Measurements from ENCODE around the gene BRD1. TPM values are rescaled to one million over a fixed set of nuclear protein-coding genes. Genes with fewer than 3 reads are reported as not detected.

Gene BRD1
- total RNA-seq, 1 experiment from 2014 or later: 31.3 TPM

GRCh38 chr22:49749227-49749626 is 78.4 kb downstream of the BRD1 start:
- no peak for DNase-seq (ENCODE audit: low read depth, low spot score)
- ChIA-PET POLR2A (no interaction called here), CTCF (no interaction called here), RAD21 (ENCODE audit: low non-redundant PET in 1 of 2, low total read pairs in 2 of 2, uncharacterized antibody in 2 of 2, unreplicated experiment in 2 of 2) (no interaction called here)
- Histone ChIP-seq H3K4me2 (ENCODE audit: low read length) (no peak overlapping the region), H4K20me1 (ENCODE audit: insufficient read depth) (no peaks in the 10 kb centered on the region), H3K27ac (ENCODE audit: low read depth, low read length) (no peak overlapping the region), H3K9me2 (ENCODE audit: insufficient read depth) (no peaks in the 10 kb centered on the region), H2AFZ (ENCODE audit: low read depth, low read length, poor library complexity, severe bottlenecking) (no peak overlapping the region), H3K4me1 (ENCODE audit: control insufficient read depth in 1 of 2, insufficient read depth in 2 of 2, low read length in 2 of 2) (no peaks in the 10 kb centered on the region), H3K36me3 (ENCODE audit: control insufficient read depth in 1 of 2, insufficient read depth in 2 of 2, low read length in 2 of 2) (no peaks in the 10 kb centered on the region), H3K79me2 (ENCODE audit: insufficient read depth, low read length) (no peaks in the 10 kb centered on the region), H3K4me3 (replicated peaks in 1 of 2; ENCODE audit: low read depth in 1 of 2, low read length in 2 of 2) (no peak overlapping the region), H3K27me3 (ENCODE audit: insufficient read depth, low read length) (no peaks in the 10 kb centered on the region), H3K9me3 (ENCODE audit: control insufficient read depth in 1 of 2, insufficient read depth in 1 of 2, low read depth in 1 of 2, low read length in 2 of 2) (peaks cover 11 to 31% of the 10 kb centered on the region in 2 experiments; a peak in 3 of 4 replicates), H3K9ac (ENCODE audit: low read length) (no peak overlapping the region)
- no peak for TF ChIP-seq ZBTB33 (IDR thresholded peaks at IDR 0.05; ENCODE audit: extremely low read depth, insufficient replicate concordance, low read length)
- no peak for TF ChIP-seq MAX (IDR thresholded peaks at IDR 0.05)
- no peak for TF ChIP-seq FOSL1 (IDR thresholded peaks at IDR 0.05; ENCODE audit: low read depth)
- no peak for TF ChIP-seq ATF3 (IDR thresholded peaks at IDR 0.05)
- TF ChIP-seq ZNF274 (IDR thresholded peaks at IDR 0.05; ENCODE audit: low read depth, low read length): no peak
- no peak for TF ChIP-seq EZH2 (IDR thresholded peaks at IDR 0.05)
- no peak for TF ChIP-seq SIN3A (IDR thresholded peaks at IDR 0.05; ENCODE audit: low read depth)
- no peak for TF ChIP-seq ELF1 (IDR thresholded peaks at IDR 0.05; ENCODE audit: borderline replicate concordance, low read depth)
- TF ChIP-seq RAD21 (IDR thresholded peaks at IDR 0.05; ENCODE audit: low read depth): no peak
- no peak for TF ChIP-seq POLR2AphosphoS5 (IDR thresholded peaks at IDR 0.05; ENCODE audit: low read depth, low read length)
- no peak for TF ChIP-seq CTCF (IDR thresholded peaks at IDR 0.05 in 2 of 3, conservative IDR thresholded peaks at IDR 0.05 in 1 of 3; ENCODE audit: borderline replicate concordance in 1 of 3, insufficient read depth in 1 of 3, low read depth in 2 of 3, low read length in 2 of 3)
- no peak for TF ChIP-seq TCF7L2 (IDR thresholded peaks at IDR 0.05; ENCODE audit: borderline replicate concordance, extremely low read depth, insufficient read depth, insufficient read length)
- TF ChIP-seq ZFX (IDR thresholded peaks at IDR 0.05): no peak
- no peak for TF ChIP-seq POLR2A (IDR thresholded peaks at IDR 0.05; ENCODE audit: borderline replicate concordance, extremely low read depth, insufficient read depth, insufficient read length)
- no peak for TF ChIP-seq CBX3 (IDR thresholded peaks at IDR 0.05; ENCODE audit: low read depth)
- TF ChIP-seq YY1 (IDR thresholded peaks at IDR 0.05; ENCODE audit: extremely low read depth, insufficient replicate concordance, low read depth, low read length): no peak
- no peak for TF ChIP-seq SRF (IDR thresholded peaks at IDR 0.05; ENCODE audit: low read depth)
- TF ChIP-seq EZH2phosphoT487 (IDR thresholded peaks at IDR 0.05; ENCODE audit: borderline replicate concordance): no peak
- no peak for ATAC-seq
- intact Hi-C loops (cut with micrococcal nuclease): no loop called here
- BruUV-seq (replicated peaks): no TSS peak
